Panc1 (cell line): ENCODE data around the gene SLC10A2. TPM values are rescaled to one million over a fixed set of nuclear protein-coding genes. Genes with fewer than 3 reads are reported as not detected.

ENCODE experiments used
- ATAC-seq: fragments of 200-7000 bp; cut with Tn5 transposase; 2 replicates; pipeline ENCODE4 v1.9.1; 2020; ENCODE audit warnings: mild to moderate bottlenecking, moderate library complexity
- BruUV-seq: library from RNA; stranded (reverse); fragments of 400-500 nt; replicated peaks from 2 replicates; lab custom pipeline; 2021; lab: Mats Ljungman, UMichigan
- CTCF ChIA-PET: fragments of 300-600 bp; sonication (Branson Sonifier 250); formaldehyde crosslinking; loops from one replicate; lab custom pipeline; 2022; ENCODE audit warnings: antibody characterized with exemption; lab: Charles Lee
- POLR2A ChIA-PET: fragments of 300-600 bp; sonication (Branson Sonifier 250); formaldehyde crosslinking; loops from one replicate; lab custom pipeline; 2022; ENCODE audit warnings: antibody characterized with exemption; lab: Charles Lee
- DNase-seq: peaks from one replicate; pipeline ENCODE4 v3.0.0-alpha.2; 2010; ENCODE audit warnings: low read depth, low spot score
- H3K27ac ChIP-seq: 2 replicates; pipeline ENCODE4 v1.5.1; 2011; ENCODE audit warnings: mild to moderate bottlenecking, low read length, inconsistent platforms
- H3K27me3 ChIP-seq: fragments of 200-500 bp; sonication (Bioruptor generic); 2 replicates; pipeline ENCODE4 v1.6.0; 2014; ENCODE audit warnings: low read length, inconsistent platforms; ENCODE audit not compliant: control insufficient read depth, insufficient read depth
- H3K36me3 ChIP-seq: fragments of 200-500 bp; sonication (Bioruptor generic); 2 replicates; pipeline ENCODE4 v1.5.1; 2014; ENCODE audit warnings: inconsistent platforms, mild to moderate bottlenecking, low read length, moderate library complexity; ENCODE audit not compliant: control insufficient read depth, insufficient read depth
- H3K4me1 ChIP-seq: 2 replicates; pipeline ENCODE4 v1.5.1; 2011; ENCODE audit warnings: inconsistent platforms, mild to moderate bottlenecking, low read length, moderate library complexity; ENCODE audit not compliant: control insufficient read depth, insufficient read depth
- H3K4me3 ChIP-seq, 2 experiments: 2 replicates each; pipeline ENCODE4 v1.5.1; 2011 to 2012; ENCODE audit warnings: low read depth in 2 of 2, low read length in 2 of 2, mild to moderate bottlenecking in 2 of 2, inconsistent platforms in 1 of 2, moderate library complexity in 1 of 2
- H3K9me3 ChIP-seq: fragments of 200-500 bp; sonication (Bioruptor generic); 2 replicates; pipeline ENCODE4 v1.5.1; 2014; ENCODE audit warnings: low read depth, mild to moderate bottlenecking, inconsistent platforms, low read length, moderate library complexity; ENCODE audit not compliant: control insufficient read depth, insufficient read depth
- CTCF ChIP-seq: fragments of 450-650 bp; IDR thresholded peaks from 2 replicates; pipeline ENCODE4 v1.5.1; 2017; ENCODE audit warnings: mild to moderate bottlenecking
- POLR2AphosphoS5 ChIP-seq: IDR thresholded peaks from 2 replicates; pipeline ENCODE4 v1.6.1; 2012; ENCODE audit warnings: mild to moderate bottlenecking, low read depth, low read length, moderate library complexity
- REST ChIP-seq, 2 experiments: IDR thresholded peaks; 2 replicates each; pipeline ENCODE4 v1.6.1; 2011 to 2012; ENCODE audit warnings: low read depth in 2 of 2, control low read depth in 1 of 2, low read length in 1 of 2, mild to moderate bottlenecking in 1 of 2, moderate library complexity in 1 of 2; ENCODE audit not compliant: insufficient read depth in 1 of 2
- SIN3A ChIP-seq: IDR thresholded peaks from 2 replicates; pipeline ENCODE4 v1.6.1; 2012; ENCODE audit warnings: low read depth, mild to moderate bottlenecking, low read length, moderate library complexity, borderline replicate concordance; ENCODE audit not compliant: insufficient read depth
- TCF7L2 ChIP-seq: IDR thresholded peaks from 2 replicates; pipeline ENCODE4 v1.6.1; 2011; ENCODE audit warnings: mild to moderate bottlenecking, low read depth, low read length, inconsistent platforms
- in situ Hi-C: cut with HindIII; loops from 2 replicates; pipeline ENCODE4 v1.10.0; 2016; ENCODE audit warnings: low sequenced_read_pairs, low pct_unique_long_range_greater_than_20kb
- intact Hi-C: fragments of 100-400 bp; cut with micrococcal nuclease; formaldehyde crosslinking; loops from one replicate; pipeline ENCODE4 v1.10.0; 2022; ENCODE audit not compliant: unreplicated experiment
- total RNA-seq: library from RNA; stranded (reverse); gene quantifications from one replicate; pipeline ENCODE4 v1.2.1, GENCODE V29; 2021; ENCODE audit not compliant: unreplicated experiment

SLC10A2 gene
- total RNA-seq, 1 experiment from 2014 or later, result not detected

- CTCF ChIA-PET, result no interaction called here
- no peaks in the 10 kb centered on the region for H3K4me1 ChIP-seq
- TF ChIP-seq CTCF, result no peak
- no peak for TF ChIP-seq REST (IDR thresholded peaks at IDR 0.05; ENCODE audit: insufficient read depth in 1 of 2, low read depth in 2 of 2, low read length in 1 of 2)
- no peak for TF ChIP-seq POLR2AphosphoS5
- no peak for TF ChIP-seq TCF7L2
- TF ChIP-seq SIN3A, result no peak
- H3K36me3 ChIP-seq, result no peaks in the 10 kb centered on the region
- no peak overlapping the region for H3K4me3 ChIP-seq
- ATAC-seq (no peak), DNase-seq (no peak)
- in situ Hi-C loops (no loop called here), intact Hi-C loops (no loop called here)
- no peaks in the 10 kb centered on the region for H3K9me3 ChIP-seq
- no peaks in the 10 kb centered on the region for H3K27me3 ChIP-seq
- BruUV-seq, result no TSS peak
- POLR2A ChIA-PET, result no interaction called here
- no peak overlapping the region for H3K27ac ChIP-seq
Observed at GRCh38 chr13:103012646-103013045, 53.6 kb downstream of the SLC10A2 start.

GRCh38 chr13:103009051-103009840, 57.0 kb downstream of the SLC10A2 start:
- DNase-seq (no peak), ATAC-seq (no peak)
- H3K27ac ChIP-seq, result no peak overlapping the region
- H3K4me1 ChIP-seq, result no peaks in the 10 kb centered on the region
- CTCF ChIA-PET, result no interaction called here
- no peaks in the 10 kb centered on the region for H3K9me3 ChIP-seq
- H3K36me3 ChIP-seq, result no peaks in the 10 kb centered on the region
- TF ChIP-seq POLR2AphosphoS5 (no peak), CTCF (no peak), REST (IDR thresholded peaks at IDR 0.05; ENCODE audit: insufficient read depth in 1 of 2, low read depth in 2 of 2, low read length in 1 of 2) (no peak), TCF7L2 (no peak)
- in situ Hi-C loops (no loop called here), intact Hi-C loops (no loop called here)
- H3K27me3 ChIP-seq, result no peaks in the 10 kb centered on the region
- POLR2A ChIA-PET, result no interaction called here
- no TSS peak for BruUV-seq
- no peak overlapping the region for H3K4me3 ChIP-seq
